Measurements from ENCODE around the gene SSH2.

The SSH2 gene

GRCh38 chr17:29590411-29591145 is 339.4 kb downstream of the SSH2 start:
- H3K4me3 ChIP-seq (ENCODE audit: control insufficient read depth, low read depth, low read length) = peak overlapping the region; percentile 48
- TF ChIP-seq CTCF (IDR thresholded peaks at IDR 0.05; ENCODE audit: control insufficient read depth, insufficient read depth, low read depth, low read length, missing control alignments) = no peak
- DNase-seq (ENCODE audit: low read depth) = no peak

GRCh38 chr17:29589524-29590410 is 340.3 kb downstream of the SSH2 start, which contains the start of gene GIT1:
Gene GIT1 (minus strand): TSS chr17:29589648. CDS start chr17:29589378, 270 bp downstream.
- no peak for TF ChIP-seq CTCF (IDR thresholded peaks at IDR 0.05; ENCODE audit: control insufficient read depth, insufficient read depth, low read depth, low read length, missing control alignments)
- DNase-seq (ENCODE audit: low read depth) = no peak
- peak within 1 kb of the TSS; percentile 89 for H3K4me3 ChIP-seq (ENCODE audit: control insufficient read depth, low read depth, low read length)

- H3K4me3 ChIP-seq (ENCODE audit: control insufficient read depth, low read depth, low read length) = peak overlapping the region; percentile 89
- no peak for TF ChIP-seq CTCF (IDR thresholded peaks at IDR 0.05; ENCODE audit: control insufficient read depth, insufficient read depth, low read depth, low read length, missing control alignments)
- DNase-seq (ENCODE audit: low read depth) = no peak
These were observed 341.2 kb downstream of the SSH2 start for GRCh38 chr17:29588562-29589411.

GRCh38 chr17:29588017-29588561 is 341.9 kb downstream of the SSH2 start:
- DNase-seq (ENCODE audit: low read depth) = no peak
- H3K4me3 ChIP-seq (ENCODE audit: control insufficient read depth, low read depth, low read length) = peak overlapping the region; percentile 89
- TF ChIP-seq CTCF (IDR thresholded peaks at IDR 0.05; ENCODE audit: control insufficient read depth, insufficient read depth, low read depth, low read length, missing control alignments) = no peak

GRCh38 chr17:29587591-29587990 is 342.4 kb downstream of the SSH2 start:
- no peak for DNase-seq (ENCODE audit: low read depth)
- no peak for TF ChIP-seq CTCF (IDR thresholded peaks at IDR 0.05; ENCODE audit: control insufficient read depth, insufficient read depth, low read depth, low read length, missing control alignments)
- peak overlapping the region; percentile 89 for H3K4me3 ChIP-seq (ENCODE audit: control insufficient read depth, low read depth, low read length)
